Activated B cell treated with CpG ODN at 0.5 μM for 24 hours (primary cell): ENCODE data around the gene COG2. TPM values are rescaled to one million over a fixed set of nuclear protein-coding genes. Genes with fewer than 3 reads are reported as not detected.

Source experiments
- ATAC-seq: fragments of 200-7000 bp; cut with Tn5 transposase; one replicate; pipeline ENCODE4 v1.10.0; 2021; ENCODE audit warnings: low read depth, mild to moderate bottlenecking, moderate library complexity
- CTCF ChIA-PET: fragments of 350-600 bp; sonication (Branson Sonifier 250); formaldehyde crosslinking; loops from one replicate; lab custom pipeline; 2021; ENCODE audit warnings: antibody characterized with exemption; lab: Charles Lee
- POLR2A ChIA-PET: fragments of 350-600 bp; sonication (Branson Sonifier 250); formaldehyde crosslinking; loops from one replicate; lab custom pipeline; 2021; ENCODE audit warnings: antibody characterized with exemption; lab: Charles Lee
- DNase-seq: peaks from one replicate; pipeline ENCODE4 v3.0.0; 2022
- H3K27ac Mint-ChIP-seq: one replicate; pipeline ENCODE4 v1.8.0; 2020; ENCODE audit warnings: mixed read lengths
- H3K27me3 Mint-ChIP-seq: one replicate; pipeline ENCODE4 v1.8.0; 2021; ENCODE audit warnings: mixed read lengths
- H3K36me3 Mint-ChIP-seq: one replicate; pipeline ENCODE4 v1.8.0; 2021; ENCODE audit warnings: low read depth, mixed read lengths
- H3K4me1 Mint-ChIP-seq: one replicate; pipeline ENCODE4 v1.8.0; 2021; ENCODE audit warnings: mixed read lengths
- H3K4me3 Mint-ChIP-seq: one replicate; pipeline ENCODE4 v1.8.0; 2020; ENCODE audit warnings: mild to moderate bottlenecking, mixed read lengths
- H3K9me3 Mint-ChIP-seq: one replicate; pipeline ENCODE4 v1.8.0; 2020; ENCODE audit warnings: mixed read lengths
- CTCF ChIP-seq: fragments of 200-600 bp; IDR thresholded peaks from one replicate; pipeline ENCODE4 v1.8.0; 2022; ENCODE audit warnings: antibody characterized with exemption, mild to moderate bottlenecking
- intact Hi-C: fragments of 100-400 bp; cut with micrococcal nuclease; formaldehyde crosslinking; loops from one replicate; pipeline ENCODE4 v1.15.1; 2024
- total RNA-seq: library from RNA; stranded (reverse); gene quantifications from 2 replicates; pipeline ENCODE4 v1.2.3, GENCODE V29; 2022

COG2 gene
- total RNA-seq, 1 donor from 2014 or later = 39.0 TPM

GRCh38 chr1:230735447-230735846 lies 93.2 kb downstream of the COG2 start:
- no peak for TF ChIP-seq CTCF
- peaks cover 12% of the 10 kb centered on the region for H3K27me3 Mint-ChIP-seq
- no peak overlapping the region for H3K27ac Mint-ChIP-seq
- ATAC-seq (no peak), DNase-seq (no peak)
- no peaks in the 10 kb centered on the region for H3K4me1 Mint-ChIP-seq
- H3K36me3 Mint-ChIP-seq = no peaks in the 10 kb centered on the region
- peaks cover 7% of the 10 kb centered on the region for H3K9me3 Mint-ChIP-seq
- ChIA-PET POLR2A (no interaction called here), CTCF (no interaction called here)
- intact Hi-C loops = no loop called here
- H3K4me3 Mint-ChIP-seq = no peak overlapping the region

- peaks cover 15% of the 10 kb centered on the region for H3K27me3 Mint-ChIP-seq
- TF ChIP-seq CTCF = no peak
- DNase-seq (no peak), ATAC-seq (no peak)
- ChIA-PET CTCF (no interaction called here), POLR2A (no interaction called here)
- peaks cover 7% of the 10 kb centered on the region for H3K9me3 Mint-ChIP-seq
- intact Hi-C loops = no loop called here
- H3K36me3 Mint-ChIP-seq = no peaks in the 10 kb centered on the region
- H3K27ac Mint-ChIP-seq = no peak overlapping the region
- no peak overlapping the region for H3K4me3 Mint-ChIP-seq
- H3K4me1 Mint-ChIP-seq = no peaks in the 10 kb centered on the region
Measured at GRCh38 chr1:230737622-230738262, 95.5 kb downstream of the COG2 start.

GRCh38 chr1:230739564-230740290 lies 97.4 kb downstream of the COG2 start:
- Mint-ChIP-seq H3K9me3 (peaks cover 7% of the 10 kb centered on the region), H3K4me1 (no peaks in the 10 kb centered on the region), H3K36me3 (no peaks in the 10 kb centered on the region), H3K27ac (no peak overlapping the region), H3K27me3 (peaks cover 12% of the 10 kb centered on the region), H3K4me3 (no peak overlapping the region)
- POLR2A ChIA-PET = no interaction called here
- no peak for TF ChIP-seq CTCF
- CTCF ChIA-PET = no interaction called here
- intact Hi-C loops = no loop called here
- ATAC-seq (no peak), DNase-seq (no peak)

Other genes with a start within 250 kb of the COG2 start
- not detected in 2 replicates for gene PGBD5, start 216.1 kb upstream of the COG2 start, total RNA-seq
- not detected in 2 replicates for gene AGT, start 71.6 kb downstream of the COG2 start, total RNA-seq
- gene CAPN9, start 104.9 kb downstream of the COG2 start, total RNA-seq = not detected in 2 replicates
- gene C1orf198, start 226.0 kb downstream of the COG2 start, total RNA-seq = 3.5 and 3.9 TPM in 2 replicates